Stimulated activated CD8-positive, alpha-beta memory T cell treated with anti-CD3 and anti-CD28 coated beads, Interleukin-2, amount 100 ng/mL, for 48 hours (primary cell): ENCODE results near the gene MLLT10.
A peak's percentile ranks its signal among the peaks of the same experiment; 100 is the strongest.
"Not testable (repeated sequence)": the region's sequence is repeated elsewhere in the genome, so short reads cannot be mapped to it uniquely, and the experiment has no call there.

Source experiments
- DNase-seq, 2 donors: peaks; one replicate each; pipeline ENCODE4 v3.0.0-alpha.2; 2020; ENCODE audit warnings: low read depth in 2 of 2

MLLT10 gene

GRCh38 chr10:21527598-21528235, 6.3 kb upstream of the MLLT10 start:
- no peak for DNase-seq

GRCh38 chr10:21528236-21529031, 5.6 kb upstream of the MLLT10 start:
- DNase-seq = no peak

GRCh38 chr10:21529032-21529910, 4.8 kb upstream of the MLLT10 start:
- no peak for DNase-seq

DNA sequence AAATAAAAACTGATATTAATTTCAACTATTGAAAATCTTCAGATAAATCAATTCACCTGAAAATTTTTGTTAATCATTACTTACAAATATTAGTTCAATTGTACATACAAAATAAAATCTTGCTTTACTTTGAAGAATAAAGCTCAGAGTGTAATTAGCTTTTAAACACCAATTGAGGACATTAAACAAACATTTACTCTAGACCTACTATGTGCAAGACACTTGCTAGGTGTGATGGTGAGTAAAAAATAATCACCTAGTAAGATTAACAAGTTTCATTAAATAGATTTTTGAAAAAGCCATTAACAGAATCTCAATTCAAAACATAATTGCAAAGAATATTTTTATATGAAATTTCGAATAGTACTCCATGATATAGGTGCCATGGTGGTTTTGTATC, 3.9 kb upstream of the MLLT10 start:
- no peak for DNase-seq

DNA sequence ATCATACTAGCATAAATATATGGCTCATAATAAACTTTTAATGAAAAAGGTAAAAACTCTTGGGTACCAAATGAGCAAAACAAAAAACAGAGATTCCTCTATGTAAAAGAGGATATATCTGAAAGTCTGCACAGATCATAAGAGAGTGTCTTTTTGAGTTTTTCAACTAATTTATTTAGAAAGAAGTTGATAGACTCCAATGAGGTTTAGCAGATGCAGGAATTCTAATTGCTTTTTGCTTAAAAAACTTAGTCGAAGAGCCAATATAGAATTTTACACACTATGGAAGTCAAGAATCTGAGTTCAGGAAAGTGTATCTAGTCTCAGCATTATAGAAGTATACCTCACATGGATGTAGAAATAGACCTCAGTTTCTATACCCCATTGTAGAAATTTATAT, 3.4 kb upstream of the MLLT10 start:
- no peak for DNase-seq

GRCh38 chr10:21531164-21531563, 2.9 kb upstream of the MLLT10 start:
- DNase-seq = no peak

DNA sequence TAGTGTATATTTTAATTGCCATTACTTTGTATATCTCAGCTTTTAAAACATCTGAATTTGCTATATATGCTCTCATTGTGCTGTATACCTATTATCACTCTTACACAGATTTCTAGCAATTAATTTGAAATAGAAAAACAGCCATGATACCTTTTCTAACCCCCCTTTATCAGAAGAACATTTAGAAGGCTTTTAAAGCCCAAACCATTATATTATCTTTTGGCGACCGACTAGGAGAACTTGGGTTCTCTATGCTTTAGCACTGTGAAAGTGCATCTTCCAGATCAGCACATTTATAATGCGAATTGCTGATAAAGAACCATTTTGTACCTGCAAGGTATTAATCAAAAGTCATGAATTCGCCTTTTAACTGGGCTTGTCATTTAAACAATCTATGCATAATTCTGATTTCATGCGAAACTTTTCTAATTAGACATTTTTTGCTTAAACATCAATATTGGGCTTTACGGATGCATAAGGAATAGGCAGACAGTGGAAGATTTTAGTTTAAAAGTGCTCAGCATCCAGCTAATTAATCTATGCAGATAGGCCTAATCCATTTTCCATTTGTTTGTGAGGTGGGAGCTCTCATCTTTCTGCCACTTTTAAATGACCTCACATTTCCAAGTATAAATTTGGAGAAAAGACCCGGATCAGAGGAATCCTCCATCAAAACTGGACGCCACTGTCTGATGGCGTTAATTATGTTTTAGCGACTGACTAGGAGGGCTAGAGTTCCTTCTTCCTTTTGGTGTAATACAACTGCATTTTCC, 1.2 kb upstream of the MLLT10 start:
- DNase-seq = no peak

DNA sequence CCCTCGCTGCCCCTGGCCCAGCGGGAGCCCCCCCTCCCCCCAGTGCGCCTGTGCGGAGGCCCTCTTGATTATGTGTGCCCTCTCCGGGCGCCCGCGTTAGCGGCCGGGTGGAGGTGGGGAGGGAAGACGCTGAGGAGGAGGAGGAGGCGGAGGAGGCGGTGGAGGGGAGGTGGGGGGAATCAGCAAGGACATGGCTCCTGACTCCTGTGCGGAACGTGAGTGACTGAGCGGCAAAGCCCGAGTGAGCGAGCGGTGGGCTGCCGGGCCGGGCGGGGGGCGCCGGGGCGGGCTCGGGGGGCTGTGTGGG, 201 bp downstream of the MLLT10 start:
- no peak for DNase-seq

DNA sequence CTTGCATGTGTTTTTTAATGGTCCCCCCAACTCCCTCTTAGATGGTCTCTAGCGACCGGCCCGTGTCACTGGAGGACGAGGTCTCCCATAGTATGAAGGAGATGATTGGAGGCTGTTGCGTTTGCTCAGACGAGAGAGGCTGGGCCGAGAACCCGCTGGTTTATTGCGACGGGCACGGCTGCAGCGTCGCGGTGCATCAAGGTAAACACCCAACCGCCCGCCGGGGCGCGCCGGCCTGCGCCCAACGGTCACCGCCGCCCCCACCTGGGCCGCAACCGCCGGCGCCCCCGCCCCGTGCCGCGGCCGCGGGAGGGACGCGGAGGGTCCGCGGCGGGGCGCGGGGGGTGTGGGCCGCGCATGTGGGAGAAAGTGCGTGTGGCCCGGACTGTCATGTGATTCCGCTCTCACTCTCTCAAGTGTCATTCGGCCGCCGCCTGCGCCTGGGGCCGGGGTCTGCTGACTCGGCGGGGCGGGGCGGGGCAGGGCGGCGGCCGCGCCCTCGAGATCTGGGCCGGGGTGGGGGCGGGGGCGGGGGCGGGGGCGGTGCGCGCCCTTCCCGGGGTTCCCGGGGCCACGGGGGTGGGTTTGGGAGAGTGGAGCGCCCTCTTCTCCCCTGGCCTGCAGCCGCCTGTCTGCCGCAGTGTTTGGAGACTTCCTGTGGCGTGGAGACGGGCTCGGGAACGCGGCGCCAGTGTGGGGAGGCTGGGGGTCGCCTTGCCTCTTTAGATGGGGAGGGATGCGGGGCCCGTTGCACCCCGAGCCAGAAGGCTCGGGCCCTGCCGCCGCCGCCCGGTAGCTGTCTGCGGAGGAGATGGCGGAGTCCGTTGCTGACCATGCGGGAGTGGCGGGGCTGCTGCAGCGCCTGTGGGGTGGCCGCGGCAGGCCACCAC, 817 bp downstream of the MLLT10 start:
- DNase-seq = peak; percentile 20 to 26

GRCh38 chr10:21535494-21535965, 1.5 kb downstream of the MLLT10 start:
- no peak for DNase-seq

- DNase-seq = not testable (repeated sequence)
Measured at GRCh38 chr10:21535976-21536375, 1.9 kb downstream of the MLLT10 start.

GRCh38 chr10:21536874-21537273, 2.8 kb downstream of the MLLT10 start:
- DNase-seq = no peak

DNA sequence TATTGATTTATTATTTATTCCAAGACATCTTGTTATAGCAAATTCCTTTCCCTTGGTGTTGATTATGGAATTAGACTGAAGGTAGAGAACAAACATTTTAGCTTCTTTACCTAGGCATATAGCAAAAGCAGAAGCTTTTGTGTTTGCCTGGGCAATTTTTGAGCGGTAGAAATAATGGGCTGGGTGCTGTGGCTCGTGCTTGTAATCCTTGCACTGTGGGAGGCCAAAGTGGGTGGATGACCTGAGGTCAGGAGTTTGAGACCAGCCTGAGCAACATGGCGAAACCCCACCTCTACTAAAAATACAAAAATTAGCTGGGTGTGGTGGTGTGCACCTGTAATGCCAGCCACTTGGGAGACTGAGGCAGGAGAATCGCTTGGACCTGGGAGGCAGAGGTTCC, 6.7 kb downstream of the MLLT10 start:
- DNase-seq = not testable (repeated sequence)

GRCh38 chr10:21547246-21547645, 13.2 kb downstream of the MLLT10 start:
- DNase-seq = no peak

DNA sequence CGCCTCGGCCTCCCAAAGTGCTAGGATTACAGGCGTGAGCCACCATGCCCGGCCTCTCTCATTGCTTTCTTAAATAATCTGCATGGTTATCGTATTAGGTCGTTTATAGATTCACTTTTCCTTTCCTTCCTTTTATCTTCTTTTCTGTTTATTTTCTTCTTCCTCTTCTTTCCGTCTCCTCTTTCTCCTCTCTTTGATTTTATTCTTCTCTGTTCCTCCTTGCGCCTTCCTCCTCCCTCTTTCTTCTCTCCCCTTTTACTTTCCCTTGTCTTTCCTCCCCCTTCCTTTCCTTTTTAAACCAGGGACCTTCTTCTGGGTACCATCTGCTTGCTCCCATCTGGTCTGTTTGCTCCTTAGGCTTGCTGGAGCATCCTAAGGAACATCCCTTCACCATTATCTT, 18.6 kb downstream of the MLLT10 start:
- no peak for DNase-seq

DNA sequence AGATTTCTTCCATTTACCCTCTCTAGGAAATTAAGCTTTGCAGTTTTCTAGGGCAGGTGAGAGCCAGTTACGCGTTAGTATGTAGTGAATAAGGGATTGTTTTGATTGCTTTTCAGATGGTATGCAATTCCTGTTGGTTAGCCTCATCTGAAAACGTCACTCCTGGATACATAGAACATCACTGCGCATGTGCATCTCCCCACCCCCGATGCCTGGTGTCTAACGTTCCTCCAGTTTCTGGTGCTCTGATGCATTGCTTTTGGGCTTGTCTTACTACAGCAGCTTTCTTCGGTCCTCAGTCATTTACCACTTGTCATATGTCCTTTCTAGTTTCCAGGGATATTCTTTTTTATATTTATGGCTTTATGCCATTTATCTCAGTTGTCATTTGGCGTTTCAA, 22.5 kb downstream of the MLLT10 start:
- DNase-seq = no peak

GRCh38 chr10:21558984-21559383, 25.0 kb downstream of the MLLT10 start:
- not testable (repeated sequence) for DNase-seq

- no peak for DNase-seq
Measured at GRCh38 chr10:21570761-21571521, 36.9 kb downstream of the MLLT10 start.

DNA sequence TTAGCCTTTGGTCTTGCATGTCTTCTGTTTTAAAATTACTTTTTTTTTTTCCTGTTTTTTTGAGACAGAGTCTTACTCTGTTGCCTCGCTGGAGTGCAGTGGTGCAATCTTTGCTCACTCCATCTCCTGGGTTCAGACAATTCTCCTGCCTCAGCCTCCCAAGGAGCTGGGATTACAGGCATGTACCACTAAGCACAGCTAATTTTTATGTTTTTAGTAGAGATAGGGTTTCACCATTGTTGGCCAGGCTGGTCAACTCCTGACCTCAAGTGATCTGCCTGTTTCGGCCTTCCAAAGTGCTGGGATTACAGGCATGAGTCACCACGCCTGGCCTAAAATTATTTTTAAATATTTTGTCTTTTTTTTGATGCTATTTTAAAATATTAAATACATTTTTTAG, 38.5 kb downstream of the MLLT10 start:
- DNase-seq = no peak

- DNase-seq = not testable (repeated sequence)
Measured at GRCh38 chr10:21574514-21574913, 40.5 kb downstream of the MLLT10 start.
